GM21423 (cell line): ENCODE data around the gene IL34.

Experiments used
- ATAC-seq: cut with Tn5 transposase; IDR thresholded peaks from one replicate; pipeline ENCODE4 v1.9.1; 2021; ENCODE audit warnings: mild to moderate bottlenecking, moderate library complexity; ENCODE audit not compliant: unreplicated experiment

The IL34 gene

DNA sequence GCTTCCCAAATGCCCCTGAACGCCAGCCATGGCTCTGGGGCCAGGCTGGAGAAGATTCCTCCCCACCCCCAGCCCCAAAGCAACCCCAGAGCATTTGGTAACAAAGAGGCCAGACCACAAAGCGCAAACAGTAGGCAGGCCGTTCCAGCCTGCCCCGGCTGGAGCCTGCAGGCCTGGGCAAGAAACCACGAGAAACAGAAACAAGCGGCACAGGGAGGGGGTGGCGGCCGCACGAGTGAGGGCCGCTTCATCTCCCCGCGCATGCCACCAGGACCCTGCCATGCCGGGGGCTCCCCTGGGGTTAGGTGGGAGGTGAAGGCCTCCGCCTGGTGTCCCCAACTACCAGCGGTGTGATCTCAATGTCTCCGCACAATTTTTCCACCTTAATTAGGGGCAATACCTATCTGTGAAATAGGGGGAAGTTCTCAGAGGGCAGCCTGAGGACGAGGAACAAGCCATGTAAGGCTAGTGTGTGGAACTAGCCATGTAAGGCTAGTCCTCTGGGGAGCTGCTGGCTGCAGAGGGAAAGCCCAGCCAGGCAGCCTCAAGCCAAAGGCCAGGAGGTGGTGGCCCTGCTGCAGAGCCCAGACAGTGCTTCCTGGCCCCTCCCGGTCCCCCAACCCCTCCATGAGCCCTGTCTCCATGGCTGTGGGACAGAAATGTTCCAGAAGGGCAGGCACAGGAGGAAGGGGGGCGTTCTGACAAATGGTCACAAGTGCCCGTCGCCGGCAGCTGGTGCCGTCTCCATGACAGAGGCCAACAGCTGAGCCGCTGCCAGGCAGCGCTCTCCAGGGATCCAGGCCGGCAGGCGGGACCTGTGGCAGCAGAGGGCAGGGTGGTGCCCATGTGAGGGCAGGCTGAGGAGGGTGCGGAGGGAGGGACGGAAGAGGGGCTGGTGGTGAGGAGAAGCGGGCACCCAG, 54.0 kb downstream of the IL34 start:
- ATAC-seq = no peak

DNA sequence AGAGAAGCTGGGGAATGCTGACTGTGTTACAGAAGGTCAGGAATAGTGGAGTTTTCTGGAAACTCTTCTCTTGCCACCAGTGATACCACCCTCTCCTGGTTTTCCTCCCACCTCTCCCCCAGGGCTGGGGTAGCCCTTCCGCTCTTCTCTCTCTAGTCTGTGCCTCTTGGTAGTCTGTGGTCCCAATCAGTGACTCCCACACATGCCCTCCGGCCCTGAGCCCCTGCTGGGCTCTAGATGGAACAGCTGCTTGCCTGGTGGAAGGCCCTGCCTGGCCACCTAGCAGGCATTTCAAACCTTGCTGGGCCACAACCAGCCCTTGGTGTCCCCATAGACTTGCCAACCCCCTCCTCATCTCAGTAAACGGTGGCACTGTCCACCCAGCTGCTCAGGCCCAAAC, 54.7 kb downstream of the IL34 start:
- ATAC-seq = no peak

DNA sequence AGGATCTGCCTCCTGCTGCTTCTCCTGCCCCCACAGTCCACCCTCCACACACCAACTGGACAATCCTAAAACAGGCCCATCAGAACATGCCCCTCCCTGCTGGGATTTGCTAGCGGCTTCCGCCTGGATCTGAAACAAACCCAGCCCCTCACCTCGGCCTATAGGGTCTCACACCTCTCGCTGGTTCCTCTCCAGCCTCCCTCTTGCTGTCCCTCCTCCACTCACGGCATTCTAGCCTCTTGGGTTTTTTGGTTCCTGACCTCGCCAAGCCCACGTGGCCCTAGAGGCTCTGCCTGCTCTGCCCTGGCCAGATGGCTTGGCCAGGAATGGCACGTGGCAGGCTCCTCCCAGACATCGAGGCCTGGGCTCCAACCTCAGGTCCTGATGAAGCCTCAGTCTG, 55.2 kb downstream of the IL34 start:
- ATAC-seq = no peak

DNA sequence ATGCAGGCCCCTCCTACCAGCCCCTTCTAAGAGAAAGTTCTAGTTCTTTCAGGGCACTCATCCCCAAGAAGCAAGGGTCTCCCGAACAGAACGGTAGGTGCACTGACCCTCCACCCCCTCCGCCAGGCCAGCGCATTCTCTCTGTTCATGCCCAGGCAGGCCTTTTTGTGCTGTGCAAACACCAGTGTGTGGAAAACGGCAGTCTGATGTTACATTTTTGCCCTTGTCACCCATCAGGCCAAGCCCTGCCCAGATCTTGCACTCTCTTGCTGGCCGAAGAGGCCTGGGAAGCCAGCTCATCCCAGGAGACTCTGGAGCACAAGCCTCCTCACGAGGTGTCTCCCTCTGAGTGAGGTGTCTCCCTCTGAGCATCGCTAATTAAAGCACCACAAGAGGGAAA, 55.6 kb downstream of the IL34 start:
- no peak for ATAC-seq

DNA sequence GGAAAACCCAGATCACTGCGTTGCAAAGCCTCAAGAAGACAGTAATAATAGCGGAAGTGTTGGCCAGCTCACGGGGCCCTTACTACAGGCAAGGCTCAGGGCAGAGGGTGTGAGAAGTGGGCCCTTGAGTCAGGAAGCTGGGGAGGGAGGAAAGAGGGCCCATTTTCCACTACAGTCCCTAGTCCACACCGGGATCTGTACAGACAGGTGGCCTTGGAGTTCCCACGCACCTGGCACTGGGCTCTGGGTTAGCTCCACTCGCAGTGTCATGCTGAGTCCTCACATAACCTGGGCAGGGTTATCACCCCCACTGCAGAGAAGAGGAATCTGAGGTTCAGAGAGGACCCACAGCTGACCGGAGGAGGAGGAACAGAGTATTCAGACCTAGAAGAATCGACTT, 56.3 kb downstream of the IL34 start:
- no peak for ATAC-seq

DNA sequence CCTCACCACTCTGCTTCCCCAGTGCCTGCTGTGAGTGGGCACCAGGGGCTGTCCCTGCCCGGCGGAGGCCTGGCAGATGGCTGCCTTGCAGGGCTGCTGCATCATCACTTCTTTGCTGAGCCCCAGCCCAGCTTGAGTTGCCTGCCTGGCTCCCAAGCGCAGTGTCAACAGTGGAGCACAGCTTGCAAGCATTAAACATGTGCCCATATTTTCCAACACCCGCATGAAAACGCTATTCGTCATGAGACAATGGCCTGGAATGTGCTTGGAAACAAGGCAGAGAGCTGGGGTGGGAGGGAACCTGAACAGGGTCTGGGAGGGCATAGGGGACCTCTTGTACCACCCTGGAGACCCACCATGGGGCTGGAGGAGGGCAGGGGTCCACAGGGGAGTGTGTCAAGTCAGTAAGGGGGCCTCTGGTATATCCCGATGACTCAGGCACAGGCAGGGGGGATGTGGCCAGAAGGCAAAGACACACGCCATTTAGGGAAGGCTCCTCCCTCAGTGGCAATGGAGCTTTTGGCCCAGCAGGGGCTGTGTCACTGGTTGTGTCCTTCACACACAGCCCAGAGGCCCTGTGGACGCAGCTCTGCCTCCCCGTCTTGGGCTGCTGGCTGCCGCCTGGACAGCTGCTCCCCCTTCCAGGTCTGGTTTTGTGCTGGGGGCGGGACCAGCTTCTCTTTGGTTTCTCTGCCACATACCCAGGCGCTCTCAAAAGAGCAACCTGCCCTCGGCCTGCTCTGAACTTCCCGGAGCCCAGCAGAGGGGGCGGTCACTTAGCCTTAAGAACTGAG, 56.9 kb downstream of the IL34 start:
- ATAC-seq = no peak

DNA sequence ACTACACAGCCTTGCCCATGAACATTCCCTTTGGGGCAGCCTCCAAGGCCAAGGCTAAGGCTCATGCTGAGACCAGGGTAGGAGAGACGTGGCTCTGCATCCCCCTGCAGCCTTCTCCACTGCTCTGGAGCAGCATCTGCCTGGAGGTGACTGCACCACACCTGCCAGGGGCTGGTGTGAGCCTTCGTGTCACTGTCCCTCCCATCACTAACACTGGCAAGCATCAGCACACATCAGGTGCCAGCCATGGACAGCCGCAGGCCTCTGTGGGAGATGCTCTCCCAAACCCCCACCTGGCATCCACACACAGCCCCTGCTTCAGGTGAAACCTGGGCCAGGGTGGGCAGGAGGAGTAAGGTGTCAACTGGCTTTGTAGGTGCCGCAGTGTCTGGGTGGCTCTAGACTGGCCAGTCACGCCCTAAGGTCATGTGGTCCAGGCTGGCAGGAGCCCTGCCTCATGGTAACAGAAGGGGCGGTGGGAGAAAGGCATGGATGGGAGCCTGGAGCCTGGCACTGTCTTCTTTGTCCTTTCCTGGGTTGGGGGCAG, 57.5 kb downstream of the IL34 start:
- no peak for ATAC-seq

DNA sequence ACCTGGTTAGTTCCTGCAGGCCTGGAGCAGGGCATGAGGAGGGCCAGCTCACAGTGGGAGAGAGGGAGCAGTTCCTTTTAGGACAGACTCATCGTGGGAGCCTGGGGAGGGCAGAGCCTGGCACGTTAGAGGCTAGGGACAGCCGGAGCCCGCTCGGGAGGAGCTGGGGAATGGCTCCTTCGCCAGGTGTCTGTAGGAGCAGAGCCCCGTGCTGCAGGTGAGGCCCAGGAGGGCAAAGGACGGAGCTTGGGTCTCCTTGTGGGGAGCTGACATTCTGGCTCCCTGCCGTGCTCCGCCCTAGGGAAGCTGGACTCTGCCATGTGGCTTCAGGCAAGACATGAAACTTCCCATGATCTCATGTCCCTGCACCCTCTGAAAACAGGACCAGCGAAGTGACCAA, 58.2 kb downstream of the IL34 start:
- ATAC-seq = no peak

DNA sequence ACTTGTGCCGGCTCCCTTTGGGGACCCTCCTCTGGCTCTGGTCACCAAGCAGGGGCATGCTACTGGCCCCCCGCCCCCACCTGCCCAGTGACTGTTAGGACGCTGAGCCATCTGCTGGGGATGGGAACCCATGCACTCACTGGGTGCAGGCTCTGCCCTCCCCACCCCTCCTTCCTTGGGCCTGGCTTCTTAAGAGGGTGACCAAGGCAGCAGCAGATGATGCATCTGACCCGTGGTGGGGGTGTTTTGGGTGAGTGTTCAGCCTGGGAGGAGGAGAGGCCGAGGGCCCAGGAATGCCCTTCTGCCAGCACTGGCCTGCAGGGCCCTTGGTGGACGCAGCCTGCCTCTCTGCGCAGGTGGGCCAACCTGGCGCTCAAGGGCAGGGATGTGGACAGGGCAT, 58.7 kb downstream of the IL34 start:
- no peak for ATAC-seq

DNA sequence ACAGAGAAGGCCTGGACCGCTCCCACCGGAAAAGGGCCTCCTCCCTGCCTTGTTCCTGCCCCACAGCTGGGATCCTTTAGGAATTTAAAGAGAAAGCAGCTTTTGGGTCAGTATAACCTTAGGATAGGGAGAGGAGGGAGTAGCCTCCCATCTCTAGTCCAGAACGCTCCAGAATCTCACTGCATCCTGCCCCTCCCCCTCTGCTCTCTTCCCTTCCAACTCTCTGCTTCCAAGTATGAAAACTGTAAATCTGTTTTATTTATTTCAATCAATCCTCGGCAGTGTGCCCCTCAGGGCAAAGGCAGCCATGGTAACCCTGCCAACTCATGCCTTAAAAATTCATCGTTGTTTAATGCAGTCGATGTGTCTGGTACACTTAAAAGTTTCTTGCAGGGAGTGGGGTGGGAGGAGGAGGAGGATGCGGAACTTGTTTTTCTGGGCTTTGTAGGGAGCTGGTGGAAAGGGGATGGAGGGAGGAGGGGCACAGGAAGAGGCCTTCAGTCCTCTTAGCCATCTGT, 60.6 kb downstream of the IL34 start:
- ATAC-seq = no peak

DNA sequence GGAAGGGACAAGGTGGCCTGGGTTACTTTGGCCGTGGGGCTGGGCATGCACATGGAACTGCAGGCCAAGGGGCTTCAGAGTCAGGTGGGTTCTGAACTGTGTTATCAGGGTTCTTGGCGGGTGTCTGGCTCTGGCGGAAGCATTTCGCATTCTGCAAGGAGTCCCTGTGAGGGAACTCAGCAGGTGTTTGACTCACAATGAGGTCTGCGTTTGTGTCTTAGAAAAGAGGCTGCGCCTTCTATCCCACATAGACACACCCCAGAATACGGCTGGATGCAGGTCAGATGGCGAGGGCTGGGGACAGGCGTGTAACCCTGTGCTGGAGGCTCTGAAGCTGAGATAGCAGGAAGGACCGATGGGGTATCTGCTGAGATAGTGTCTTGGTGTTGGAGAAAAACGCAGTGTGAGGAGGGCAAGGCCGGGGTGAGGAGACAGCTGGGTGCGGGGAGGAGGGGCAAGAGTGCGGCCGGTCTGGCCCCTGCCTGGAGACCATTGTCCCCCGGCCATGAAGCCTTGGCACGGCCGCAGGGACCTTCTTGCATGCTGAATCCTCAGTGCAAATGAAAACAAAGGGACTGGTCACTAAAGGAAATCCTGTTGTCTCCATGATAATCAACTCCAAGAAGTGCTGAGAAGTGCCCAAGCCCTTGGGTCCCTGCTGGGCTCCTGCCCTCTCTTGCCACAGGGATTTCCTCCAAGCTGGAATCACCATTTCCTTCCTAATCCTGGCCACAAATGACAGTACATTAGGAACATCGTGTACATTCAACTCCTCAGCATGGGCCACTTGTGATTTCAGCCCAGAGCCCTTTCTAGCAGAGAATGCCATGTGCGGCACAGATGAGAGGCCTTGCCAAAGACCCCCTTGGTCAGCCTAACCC, 62.2 kb downstream of the IL34 start:
- no peak for ATAC-seq

DNA sequence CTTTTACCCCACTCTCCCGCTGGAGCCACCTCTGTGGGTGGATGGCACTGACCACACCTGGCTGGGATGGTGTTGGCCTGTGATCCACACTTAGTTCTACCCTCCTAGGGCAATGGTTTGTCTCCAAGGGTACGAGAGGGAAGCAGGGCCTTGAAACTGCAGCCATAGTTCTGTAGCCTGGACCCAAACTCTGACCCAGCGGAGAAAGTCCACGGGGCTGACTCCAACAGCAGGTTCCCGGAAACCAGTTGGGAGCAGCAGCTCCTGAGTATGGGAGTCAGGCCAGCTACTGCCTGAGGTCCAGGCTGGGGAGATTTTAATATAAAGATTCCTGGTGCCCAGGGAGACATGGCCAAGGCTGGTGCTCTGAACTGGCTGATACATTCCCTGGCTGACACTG, 63.1 kb downstream of the IL34 start:
- no peak for ATAC-seq

DNA sequence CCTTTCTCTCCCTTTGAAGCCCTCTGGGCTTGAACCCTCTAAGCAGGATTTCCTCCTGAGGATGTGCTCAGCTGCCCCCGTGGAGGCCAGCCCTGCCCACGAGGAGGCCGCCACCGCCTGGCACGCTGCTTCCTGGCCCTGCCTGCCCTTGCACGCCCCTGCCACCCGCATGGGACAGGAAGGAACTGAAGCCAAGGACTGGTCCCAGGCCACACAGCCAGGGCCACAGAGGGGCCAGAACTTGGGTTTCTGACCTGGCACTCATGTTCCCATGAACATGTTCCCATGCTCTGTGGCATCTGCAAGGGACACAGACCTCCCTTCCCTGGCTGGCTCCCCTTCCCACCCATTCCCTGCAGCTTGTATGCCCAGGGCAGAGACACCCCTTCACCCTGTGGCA, 63.6 kb downstream of the IL34 start:
- ATAC-seq = no peak
